Measurements from ENCODE around the gene ATP11B.

The ATP11B gene

DNA sequence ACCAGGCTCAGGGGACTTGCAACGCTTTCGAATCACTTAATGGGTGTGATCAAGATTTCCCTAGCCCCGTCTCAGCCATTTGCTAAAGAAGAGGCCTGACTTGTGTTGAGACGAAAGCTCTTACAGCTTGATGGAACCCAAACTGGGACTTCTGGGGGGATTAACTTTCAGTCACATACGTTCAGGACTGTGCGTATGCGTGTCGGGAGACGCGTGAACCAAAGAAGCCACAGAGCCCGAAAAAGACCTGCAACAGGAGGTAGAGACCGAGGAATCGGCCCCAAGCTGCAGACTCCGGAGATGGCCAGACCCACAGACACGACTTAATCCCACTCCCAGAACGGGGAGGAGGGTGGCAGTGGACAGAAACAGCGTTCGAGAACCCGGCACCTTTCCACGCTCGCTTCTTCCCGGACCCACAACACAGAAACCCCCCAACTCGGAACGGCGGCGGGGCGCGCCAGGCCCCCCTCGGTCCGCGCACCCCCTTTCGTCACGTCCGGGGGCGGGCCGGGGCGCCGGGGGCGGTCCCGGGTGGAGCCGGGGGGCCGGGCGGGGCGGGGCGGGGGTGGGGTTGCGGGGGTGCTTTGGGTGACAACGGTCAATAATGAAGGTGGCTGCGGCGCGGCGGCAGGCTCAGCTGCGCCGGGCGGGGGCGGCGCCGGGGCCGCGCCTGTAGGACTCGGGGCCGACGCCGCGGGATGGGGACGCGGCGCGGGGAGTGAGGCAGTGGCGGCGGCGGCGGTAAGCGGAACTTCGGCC is at the start of gene ATP11B:
Gene ATP11B (plus strand): TSS at position 604 of the 762 bp plus-strand sequence. CDS start 256 bp downstream, outside the sequence.
- peak; percentile 62 for DNase-seq (ENCODE audit: low read depth)

DNA sequence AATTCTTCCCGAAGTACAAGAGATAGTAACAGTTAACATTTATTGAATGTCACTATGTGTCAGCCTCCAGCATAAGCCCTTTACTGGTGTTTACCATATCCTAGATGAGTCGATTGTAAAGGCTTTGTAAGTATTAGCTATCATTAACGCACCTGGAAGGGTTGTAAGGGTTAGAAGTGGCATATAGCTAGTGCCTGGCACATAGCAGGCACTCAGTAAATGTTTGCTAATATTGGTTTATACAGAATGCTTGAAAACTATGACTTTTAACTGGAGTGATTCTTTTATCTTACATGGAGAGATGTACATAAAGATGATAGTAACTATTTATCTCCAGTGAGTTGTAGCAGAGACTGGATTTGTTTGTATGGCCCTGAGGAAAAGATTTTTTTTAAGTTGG is 46.3 kb upstream of the ATP11B start:
- no peak for DNase-seq (ENCODE audit: low read depth)

DNA sequence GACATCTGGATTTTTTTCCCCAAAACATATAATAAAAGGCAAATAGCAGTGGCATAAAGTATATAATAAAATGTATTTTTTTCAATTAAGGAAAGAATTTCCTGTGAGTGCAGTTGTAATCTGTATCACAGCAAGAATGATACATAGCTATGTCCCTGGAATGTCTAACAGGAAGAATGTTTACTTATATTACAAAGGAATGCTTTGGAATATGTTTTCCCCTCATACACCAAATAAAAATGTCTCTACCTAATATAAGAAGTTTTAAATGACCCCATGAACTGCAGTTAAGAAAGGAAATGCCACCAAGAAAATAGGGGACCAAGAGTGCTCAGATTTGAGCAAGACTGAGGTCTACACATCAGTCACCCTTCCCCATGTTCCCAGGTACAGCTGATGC is 38.0 kb upstream of the ATP11B start:
- DNase-seq (ENCODE audit: low read depth): no peak

DNA sequence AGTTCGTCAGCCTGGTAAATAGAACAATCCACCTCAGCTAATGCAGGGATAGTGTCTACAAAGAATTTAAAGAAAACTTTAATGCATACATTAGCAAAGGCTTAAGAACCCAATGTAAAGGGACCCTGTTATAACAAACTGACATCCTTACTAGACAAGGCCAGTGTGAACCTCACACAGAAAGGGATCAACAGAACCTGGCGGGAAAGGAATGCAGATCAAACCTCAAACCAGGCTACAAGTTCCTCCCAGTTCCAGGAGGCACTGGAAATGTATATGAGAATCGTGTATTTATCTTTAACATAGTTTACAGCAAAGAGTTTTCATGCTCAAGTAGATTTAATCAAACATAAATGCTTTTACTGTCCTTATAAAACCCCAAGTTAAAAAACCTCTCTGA is 37.6 kb upstream of the ATP11B start:
- DNase-seq (ENCODE audit: low read depth): no peak

DNA sequence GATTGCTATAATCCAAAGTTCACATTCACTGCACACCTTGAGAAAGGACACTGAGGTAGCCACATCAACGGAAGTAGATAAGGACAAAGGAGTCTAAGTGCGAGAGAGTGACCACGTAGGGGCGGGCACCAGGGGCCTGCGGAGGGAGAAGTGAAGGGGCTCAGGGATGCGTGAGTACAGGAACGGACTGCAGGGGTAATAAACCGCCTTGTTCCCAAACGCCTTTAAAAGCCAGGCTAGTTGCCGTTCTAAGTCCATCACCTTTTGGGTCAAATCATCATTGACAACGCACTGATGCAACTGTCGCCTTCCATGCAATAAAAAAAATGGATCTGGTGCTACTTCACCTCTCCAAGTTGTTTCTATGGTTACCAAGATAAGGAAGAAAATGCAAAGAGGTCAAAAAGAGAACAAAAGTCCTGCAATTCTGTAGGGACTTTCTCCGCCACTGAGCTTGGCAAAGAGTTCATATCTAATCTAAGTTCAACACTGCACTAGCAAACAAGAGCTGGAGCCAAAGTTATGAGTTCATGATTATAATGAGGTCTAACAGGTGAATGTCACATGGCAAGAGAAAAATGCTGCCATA is 32.6 kb upstream of the ATP11B start:
- no peak for DNase-seq (ENCODE audit: low read depth)

DNA sequence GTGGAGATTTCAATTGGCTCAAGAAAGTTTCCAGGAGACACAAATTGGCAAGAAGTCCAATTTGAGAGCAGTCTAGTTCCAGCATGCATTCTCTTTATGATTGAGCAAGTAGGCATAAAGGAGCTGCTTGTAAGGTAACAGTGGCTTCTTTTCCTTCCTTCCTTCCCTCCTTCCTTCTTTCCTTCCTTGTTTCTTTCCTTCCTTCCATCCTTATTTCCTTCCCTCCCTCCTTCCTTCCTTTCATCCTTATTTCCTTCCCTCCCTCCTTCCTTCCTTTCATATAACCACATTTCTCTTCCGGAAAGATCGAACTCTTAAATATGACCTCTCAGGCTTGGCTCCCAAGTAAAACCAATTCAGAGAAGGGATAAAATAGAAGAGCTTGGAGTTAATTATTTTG is 29.4 kb upstream of the ATP11B start:
- DNase-seq (ENCODE audit: low read depth): no peak

DNA sequence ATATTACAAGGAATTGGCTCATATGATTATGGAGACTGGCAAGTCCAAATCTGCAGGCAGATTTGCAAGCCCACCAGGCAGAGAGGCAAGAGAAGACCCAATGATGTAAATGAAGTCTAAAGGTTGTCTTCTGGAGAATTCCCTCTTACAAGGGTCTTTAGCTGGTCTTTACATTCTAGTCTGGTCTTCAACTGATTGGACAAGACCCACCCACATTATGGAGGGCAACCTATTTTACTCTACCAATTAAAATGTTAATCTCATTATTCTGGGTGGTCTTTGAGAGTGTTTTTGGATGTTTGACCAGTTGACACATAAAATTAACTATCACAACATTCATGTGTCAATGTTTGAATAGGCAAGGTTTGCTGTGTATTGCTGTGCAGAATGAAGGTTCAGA is 28.0 kb upstream of the ATP11B start:
- no peak for DNase-seq (ENCODE audit: low read depth)

DNA sequence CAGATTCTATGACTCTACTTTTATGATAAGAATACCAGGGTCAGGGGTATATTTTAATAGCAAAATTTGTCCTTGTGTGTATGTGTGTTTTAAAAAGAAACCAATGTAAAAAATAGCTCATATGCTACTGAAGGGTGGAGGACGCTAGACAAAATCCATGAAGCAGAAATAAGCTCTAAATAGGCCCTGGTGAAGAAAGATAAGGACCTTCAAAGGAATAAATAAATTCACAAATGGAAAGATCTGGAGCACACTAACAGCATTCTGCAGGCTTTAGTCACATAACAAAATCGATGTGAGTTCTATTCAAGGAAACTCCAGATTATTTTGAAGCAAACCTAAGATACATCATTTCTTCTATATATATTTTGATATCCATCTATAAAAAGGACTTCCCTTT is 27.2 kb upstream of the ATP11B start:
- DNase-seq (ENCODE audit: low read depth): no peak

DNA sequence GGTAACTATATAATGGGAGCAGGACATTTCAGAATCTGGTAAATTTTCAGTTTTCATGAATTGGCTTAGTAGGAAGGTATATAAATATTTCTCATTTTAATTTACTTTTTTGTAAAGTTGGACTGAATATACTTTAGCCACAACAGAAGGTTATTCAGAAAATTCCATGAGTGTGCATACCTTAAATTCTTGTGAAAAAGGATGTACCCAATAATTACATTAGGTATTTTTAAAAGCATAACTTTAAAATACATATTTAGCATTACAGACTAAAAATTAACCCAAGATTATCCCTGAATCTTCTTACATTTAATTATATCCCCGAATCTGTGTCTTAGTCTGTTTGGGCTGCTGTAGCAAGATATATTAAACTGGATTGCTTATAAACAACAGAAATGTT is 24.9 kb upstream of the ATP11B start:
- no peak for DNase-seq (ENCODE audit: low read depth)

DNA sequence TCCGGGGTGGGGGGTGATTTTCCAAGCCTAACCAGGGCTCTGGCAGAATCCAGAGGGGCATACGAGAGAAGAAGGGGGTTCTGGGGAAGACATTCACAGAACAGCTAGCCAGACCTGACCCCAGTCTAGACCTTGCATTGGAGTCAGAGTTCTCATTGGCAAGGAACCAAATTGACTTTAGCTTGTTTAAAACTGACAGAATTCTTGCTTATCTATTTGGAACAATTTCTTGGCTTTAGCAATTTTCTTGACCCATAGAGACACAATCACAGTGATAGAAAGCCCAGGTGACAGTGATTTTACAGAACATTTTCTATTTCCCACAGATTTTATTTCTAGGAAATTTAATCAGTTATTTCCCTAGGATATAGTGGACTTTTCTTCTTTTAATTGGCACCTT is 23.6 kb upstream of the ATP11B start:
- no peak for DNase-seq (ENCODE audit: low read depth)

DNA sequence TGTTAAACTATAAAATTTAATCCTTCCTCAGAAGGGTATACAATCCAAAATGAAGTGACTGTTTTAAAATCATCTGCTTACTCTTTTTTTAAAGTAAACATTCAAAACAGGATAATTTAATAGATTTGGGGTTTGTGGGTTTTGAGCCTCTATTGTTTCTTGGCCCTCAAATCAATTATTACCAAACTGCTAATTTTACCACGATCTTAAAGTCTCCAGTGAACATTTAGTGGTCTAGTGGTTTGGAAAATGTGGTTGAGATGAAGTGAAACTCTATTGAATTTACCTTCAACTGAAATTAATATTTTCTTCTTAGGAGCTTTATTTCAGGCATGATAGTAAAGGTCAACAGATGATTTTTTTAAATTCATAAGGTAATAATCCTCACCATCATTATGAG is 11.2 kb upstream of the ATP11B start:
- DNase-seq (ENCODE audit: low read depth): no peak

DNA sequence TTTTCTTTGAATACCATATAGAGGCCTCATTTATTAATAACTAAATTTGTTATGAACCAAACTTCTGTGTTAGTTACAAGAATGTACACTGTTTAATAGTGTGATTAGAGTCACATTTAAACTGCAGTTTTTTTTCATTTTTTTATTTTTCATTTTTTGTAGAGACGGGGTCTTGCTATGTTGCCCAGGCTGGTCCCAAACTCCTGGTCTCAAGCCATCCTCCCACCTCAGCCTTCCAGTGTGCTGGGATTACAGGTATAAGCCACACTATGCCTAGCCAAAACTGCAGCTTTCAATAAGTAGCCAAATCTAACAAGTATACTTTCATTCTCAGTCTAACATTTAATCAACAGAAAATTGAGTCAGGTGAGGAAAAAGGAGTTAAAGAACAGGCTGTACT is 10.2 kb upstream of the ATP11B start:
- no peak for DNase-seq (ENCODE audit: low read depth)

DNA sequence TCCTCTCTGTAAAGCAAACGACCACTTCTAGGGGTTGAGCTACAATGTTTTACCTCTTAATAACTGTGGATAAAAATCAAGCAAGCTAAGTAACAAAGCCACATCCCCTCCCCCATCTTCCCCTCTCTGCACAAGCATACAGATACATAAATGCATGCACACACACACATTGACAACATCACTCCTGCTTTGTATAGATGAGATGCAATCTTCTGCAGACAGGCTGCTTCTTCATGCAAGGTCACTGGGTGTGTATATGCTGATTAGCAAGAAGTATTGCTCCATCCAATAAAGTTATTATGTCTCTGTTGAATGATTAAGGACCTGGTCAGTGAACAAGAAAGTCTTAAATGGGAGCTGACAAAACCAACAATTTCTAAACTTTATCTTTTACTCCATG is 8.8 kb upstream of the ATP11B start:
- no peak for DNase-seq (ENCODE audit: low read depth)

DNA sequence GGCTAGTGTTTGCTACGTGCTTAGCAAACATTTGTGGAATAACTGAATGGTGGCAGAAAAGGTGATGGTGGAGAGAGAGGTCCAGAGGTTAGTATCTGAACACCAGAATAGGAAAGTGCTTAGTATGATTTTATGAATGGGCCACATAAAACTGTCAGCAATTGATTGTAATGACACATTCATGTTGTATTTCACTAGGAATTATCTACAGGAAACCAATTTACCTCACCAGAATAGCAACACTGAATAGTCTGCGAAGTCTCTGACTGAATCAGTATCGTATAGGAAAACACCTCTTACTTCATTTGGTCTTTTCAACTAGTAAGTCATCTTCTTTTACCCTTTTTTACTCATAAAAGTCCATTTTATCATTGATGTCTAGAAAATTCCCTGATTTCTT is 8.2 kb upstream of the ATP11B start:
- DNase-seq (ENCODE audit: low read depth): no peak

DNA sequence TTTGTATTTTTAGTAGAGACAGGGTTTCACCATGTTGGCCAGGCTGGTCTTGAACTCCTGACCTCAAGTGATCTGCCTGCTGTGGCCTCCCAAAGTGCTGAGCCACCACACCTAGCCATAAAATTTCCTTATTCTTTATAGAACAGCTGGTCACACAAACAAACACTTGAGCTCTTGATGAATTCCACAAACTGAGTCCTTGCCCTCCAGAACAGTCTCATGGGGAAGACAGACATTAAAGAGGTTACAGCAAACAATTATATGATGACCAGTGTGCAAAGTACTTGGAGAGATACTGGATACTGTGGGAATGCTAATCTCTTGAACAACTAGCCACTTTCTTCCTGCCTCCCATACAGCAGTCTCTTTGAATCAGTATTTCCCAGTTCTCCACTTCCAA is 7.5 kb upstream of the ATP11B start:
- DNase-seq (ENCODE audit: low read depth): no peak

DNA sequence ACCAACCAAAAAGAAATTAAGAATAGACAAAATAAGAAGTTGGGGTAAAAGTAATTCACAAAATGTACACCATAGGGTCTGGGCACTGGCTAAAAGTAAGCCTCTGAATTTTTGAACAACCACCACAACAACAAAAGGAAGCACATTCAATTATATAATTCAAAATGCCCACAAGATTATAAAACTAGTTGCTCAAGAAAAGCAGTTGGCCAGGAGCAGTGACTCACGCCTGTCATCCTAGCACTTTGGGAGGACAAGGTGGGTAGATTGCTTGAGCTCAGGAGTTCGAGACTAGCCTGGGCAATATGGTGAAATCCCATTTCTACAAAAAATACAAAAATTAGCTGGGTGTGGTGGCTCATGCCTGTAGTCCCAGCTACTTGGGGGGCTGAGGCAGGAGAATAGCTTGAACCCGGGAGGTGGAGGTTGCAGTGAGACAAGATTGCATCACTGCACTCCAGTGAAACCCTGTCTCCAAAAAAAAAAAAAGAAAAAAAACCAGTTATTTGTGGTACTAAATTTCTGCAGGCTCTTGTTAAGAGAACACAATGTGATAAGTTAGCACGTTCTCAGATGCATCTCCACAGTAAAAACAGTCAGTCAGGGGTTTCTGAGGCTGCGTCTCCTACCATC is 6.6 kb upstream of the ATP11B start:
- DNase-seq (ENCODE audit: low read depth): no peak

DNA sequence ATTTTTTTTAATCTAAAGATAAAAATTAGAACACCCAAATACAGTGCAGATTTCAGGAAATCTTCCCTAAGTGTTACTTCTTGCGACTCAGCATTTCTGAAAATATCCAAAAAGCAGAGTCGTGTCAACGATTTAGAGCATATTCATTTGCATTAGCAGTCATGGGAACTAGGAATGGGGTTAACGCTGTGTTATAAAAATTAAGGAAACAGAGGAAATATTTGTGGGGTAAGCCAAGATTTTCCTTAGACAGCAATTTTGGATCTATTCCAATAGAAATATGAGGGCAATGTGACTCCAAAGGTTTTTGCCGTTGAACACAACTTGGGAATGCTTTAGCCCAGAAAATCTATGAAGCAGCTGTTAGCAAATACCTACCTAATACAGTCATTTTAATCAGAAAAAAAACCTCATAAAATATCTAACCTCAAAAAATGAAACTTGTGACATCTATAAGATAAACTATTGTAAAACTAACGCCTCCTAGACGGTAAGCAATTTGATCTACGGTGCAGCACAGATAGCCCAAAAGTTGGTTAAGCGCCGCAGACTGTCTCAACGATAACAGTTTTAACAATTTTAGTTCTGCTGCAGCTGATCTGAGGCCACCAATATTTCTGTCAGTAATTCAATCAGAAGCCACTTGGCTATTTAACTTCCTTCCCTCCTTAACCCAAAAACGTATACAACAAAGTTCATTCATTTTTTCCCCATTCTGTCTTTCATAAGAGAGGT is 5.8 kb upstream of the ATP11B start:
- no peak for DNase-seq (ENCODE audit: low read depth)

DNA sequence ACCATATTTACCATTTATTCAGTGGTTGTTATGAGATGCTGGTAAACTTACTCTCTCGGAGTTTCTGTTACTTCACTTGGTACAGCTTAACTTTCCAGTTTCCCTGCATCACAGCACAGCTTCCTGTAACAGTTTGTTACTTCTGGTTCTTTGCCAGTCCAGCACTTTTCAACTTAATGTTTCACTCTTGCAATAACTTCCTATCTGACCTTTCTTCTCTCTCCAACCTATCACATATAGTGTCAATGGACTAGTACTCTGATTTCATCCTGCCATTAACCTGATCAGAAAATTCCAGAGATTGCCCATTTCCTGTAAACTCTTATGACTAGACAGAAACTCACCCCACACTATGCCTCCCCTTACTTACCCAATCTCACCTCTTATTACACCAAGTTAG is 3.9 kb upstream of the ATP11B start:
- no peak for DNase-seq (ENCODE audit: low read depth)

DNA sequence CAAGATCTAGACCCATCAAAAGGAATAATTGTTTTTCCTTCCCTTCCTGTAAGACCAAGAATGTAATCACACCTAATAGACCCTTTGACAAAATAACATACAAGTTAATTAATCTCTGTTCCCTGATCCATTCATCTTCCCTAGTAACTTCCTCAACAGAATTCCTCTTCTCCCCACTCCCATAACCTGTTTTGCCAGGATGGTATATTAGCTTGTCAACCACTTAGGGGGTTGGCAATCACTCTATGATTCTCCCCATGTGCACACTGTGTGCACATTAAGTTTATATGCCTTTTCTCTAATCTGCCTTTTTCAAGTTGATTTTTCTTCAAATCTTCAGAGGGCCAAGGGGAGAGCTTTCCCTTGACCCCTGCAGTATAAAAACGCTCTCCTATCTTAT is 2.7 kb upstream of the ATP11B start:
- DNase-seq (ENCODE audit: low read depth): no peak

DNA sequence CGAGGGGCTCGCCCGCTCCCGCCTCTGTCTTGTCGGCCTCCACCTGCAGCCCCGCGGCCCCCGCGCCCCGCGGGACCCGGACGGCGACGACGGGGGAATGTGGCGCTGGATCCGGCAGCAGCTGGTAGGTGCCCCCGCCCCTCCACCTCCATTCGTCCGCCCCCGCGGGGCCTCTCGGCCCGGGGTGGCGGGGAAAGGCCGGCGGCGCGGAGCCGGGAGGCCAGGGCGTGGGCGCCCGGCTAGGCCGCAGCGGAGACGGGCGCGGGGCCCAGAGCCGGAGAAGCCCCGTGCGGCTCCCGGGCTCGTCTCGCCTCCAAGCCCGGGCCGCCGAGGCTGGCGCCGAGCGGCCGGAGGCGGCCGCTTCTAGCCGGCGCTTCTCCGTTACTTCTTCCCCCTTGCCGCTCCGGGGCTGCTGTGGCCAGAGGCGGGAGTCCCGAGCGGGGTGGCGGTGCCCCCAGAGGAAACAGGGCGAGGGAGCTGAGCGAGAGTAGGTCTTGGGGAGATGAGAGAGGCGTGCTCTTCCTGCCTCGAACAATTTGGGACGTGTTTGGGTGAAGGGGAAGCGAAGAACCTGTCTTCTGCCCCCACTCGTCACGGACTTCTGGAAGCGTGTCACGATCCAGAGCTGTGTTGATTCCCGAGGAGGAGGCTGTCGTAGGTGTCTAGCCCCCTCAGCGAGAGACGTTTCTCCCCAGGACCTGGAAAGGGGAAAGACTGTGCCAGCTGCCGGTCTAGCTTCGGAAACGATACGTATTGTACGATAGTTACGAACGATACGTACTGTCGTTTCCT is 555 bp downstream of the ATP11B start:
- peak; percentile 18 for DNase-seq (ENCODE audit: low read depth)

DNA sequence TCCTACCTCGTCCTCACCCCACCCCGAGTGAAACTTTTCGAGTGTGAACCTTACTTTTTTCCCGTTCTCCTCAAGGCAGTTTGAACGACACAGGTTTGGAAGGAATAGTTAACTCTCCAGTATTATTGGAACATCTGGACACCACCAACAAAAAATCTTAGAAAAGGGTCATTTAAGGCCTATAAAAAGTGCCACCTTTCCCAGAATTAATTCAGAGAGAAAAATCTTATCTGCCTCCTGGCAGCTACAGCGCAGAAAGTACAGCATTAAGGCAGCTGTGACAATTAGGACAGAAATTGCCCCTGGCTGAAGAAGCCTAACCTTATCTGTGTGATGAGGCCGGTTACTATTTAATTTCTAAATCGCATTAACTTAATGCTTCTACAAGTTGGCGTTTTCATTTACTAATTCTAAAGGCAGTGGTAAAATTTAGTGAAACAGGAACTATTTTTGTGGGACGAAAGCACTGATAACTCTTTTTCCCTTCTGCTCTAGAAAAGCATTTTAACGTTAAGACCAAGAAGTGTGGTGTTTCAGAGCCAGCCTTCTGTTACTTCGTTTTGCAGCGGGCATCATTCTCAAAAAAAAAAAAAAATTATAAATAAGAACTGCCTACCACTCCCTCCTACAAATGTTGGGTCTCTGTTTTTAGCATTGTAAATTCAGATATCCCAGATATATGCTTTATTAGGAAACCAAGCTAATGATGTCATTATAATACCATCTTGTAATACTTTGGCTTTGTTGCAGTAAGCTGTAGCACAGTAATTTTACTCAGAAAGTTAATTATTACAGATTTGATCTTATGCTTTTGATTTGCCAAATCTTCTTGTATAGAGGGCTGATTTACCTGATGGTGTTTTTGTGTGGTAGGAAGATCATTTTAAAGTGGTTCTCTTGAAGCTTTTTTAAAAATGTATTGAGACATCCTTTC is 1.4 kb downstream of the ATP11B start:
- DNase-seq (ENCODE audit: low read depth): no peak
